Muscle of leg (tissue), 11 donors: ENCODE measurements around the gene COMMD2. TPM values are rescaled to one million over a fixed set of nuclear protein-coding genes. Genes with fewer than 3 reads are reported as not detected.

Experiments
- DNase-seq: peaks from one replicate; pipeline ENCODE4 v3.0.0; 2013
- H3K27ac ChIP-seq: one replicate; pipeline ENCODE4 v1.5.1; 2013; ENCODE audit warnings: mild to moderate bottlenecking, low read length, control low read depth
- H3K27me3 ChIP-seq: one replicate; pipeline ENCODE4 v1.6.1; 2013; ENCODE audit warnings: low read length; ENCODE audit not compliant: control insufficient read depth, insufficient read depth
- H3K36me3 ChIP-seq: one replicate; pipeline ENCODE4 v1.6.1; 2013; ENCODE audit warnings: low read length; ENCODE audit not compliant: control insufficient read depth, insufficient read depth
- H3K4me1 ChIP-seq: one replicate; pipeline ENCODE4 v1.6.1; 2013; ENCODE audit warnings: low read length; ENCODE audit not compliant: control insufficient read depth, insufficient read depth
- H3K4me3 ChIP-seq: one replicate; pipeline ENCODE4 v1.5.1; 2013; ENCODE audit warnings: low read length, control low read depth
- H3K9me3 ChIP-seq: replicated peaks from 2 replicates; pipeline ENCODE4 v1.6.1; 2013; ENCODE audit warnings: low read depth, low read length; ENCODE audit not compliant: control insufficient read depth
- WGBS: methylation state at CpG from one replicate; pipeline ENCODE4 v1.1.5; 2013; ENCODE audit warnings: missing lambda C conversion rate; ENCODE audit not compliant: insufficient coverage; 5-methylcytosine and 5-hydroxymethylcytosine counted together
- polyA plus RNA-seq, 8 donors: library from polyadenylated mRNA; unstranded; fragments of 120-200 nt; gene quantifications; one replicate each; pipeline versions ENCODE4 v1.2.1 to v1.2.3, GENCODE V29; 2013; ENCODE audit warnings: inconsistent platforms in 1 of 8, low replicate concordance in 1 of 8; ENCODE audit not compliant: insufficient read length in 8 of 8, insufficient read depth in 1 of 8
- total RNA-seq: library from RNA; stranded (reverse); fragments of 120-200 nt; gene quantifications from one replicate; pipeline ENCODE4 v1.2.4, GENCODE V29; 2013

The COMMD2 gene
- total and polyA plus RNA-seq, 9 donors = 27.3 to 40.3 (median 33.2) TPM

DNA sequence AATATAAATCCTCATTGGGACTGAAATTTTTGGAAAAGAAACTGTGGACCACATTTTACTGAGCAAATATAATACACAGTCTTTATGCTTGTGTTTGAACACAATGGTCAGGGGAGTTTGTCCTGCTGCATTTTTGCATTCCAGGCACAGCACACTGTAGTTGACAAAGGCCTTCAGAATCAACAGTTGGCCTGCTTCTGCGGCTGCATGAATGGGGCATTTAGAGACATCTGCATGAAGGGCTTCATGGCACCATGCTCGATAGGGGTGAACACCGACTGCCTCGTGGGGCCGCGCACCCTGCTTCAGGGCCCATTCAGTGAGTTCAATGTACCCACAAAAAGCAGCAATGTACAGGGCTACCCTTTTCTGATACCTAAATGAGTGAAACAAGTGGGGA, 15.4 kb upstream of the COMMD2 start:
- WGBS = 95% methylated on average over 6 of the region's 6 CpGs
- DNase-seq = no peak
- H3K27ac ChIP-seq = no peak overlapping the region
- no peaks in the 10 kb centered on the region for H3K9me3 ChIP-seq
- no peak overlapping the region for H3K4me3 ChIP-seq
- no peaks in the 10 kb centered on the region for H3K36me3 ChIP-seq
- no peaks in the 10 kb centered on the region for H3K4me1 ChIP-seq
- H3K27me3 ChIP-seq = peaks cover 4% of the 10 kb centered on the region

GRCh38 chr3:149765762-149766334, 13.6 kb upstream of the COMMD2 start:
- Histone ChIP-seq H3K36me3 (no peaks in the 10 kb centered on the region), H3K9me3 (no peaks in the 10 kb centered on the region), H3K4me1 (no peaks in the 10 kb centered on the region), H3K27me3 (peaks cover 4% of the 10 kb centered on the region), H3K27ac (no peak overlapping the region), H3K4me3 (no peak overlapping the region)
- DNase-seq = peak; percentile 44
- no CpG with 5 or more reads among the region's 2 CpGs for WGBS

GRCh38 chr3:149764302-149764701, 12.0 kb upstream of the COMMD2 start:
- Histone ChIP-seq H3K9me3 (no peaks in the 10 kb centered on the region), H3K4me3 (no peak overlapping the region), H3K36me3 (no peaks in the 10 kb centered on the region), H3K27ac (no peak overlapping the region), H3K4me1 (no peaks in the 10 kb centered on the region), H3K27me3 (peaks cover 4% of the 10 kb centered on the region)
- DNase-seq = no peak
- 40% methylated on average over 1 of the region's 1 CpG for WGBS

- H3K4me3 ChIP-seq = no peak overlapping the region
- H3K9me3 ChIP-seq = no peaks in the 10 kb centered on the region
- no peaks in the 10 kb centered on the region for H3K36me3 ChIP-seq
- WGBS = no CpG with 5 or more reads among the region's 3 CpGs
- no peak for DNase-seq
- no peaks in the 10 kb centered on the region for H3K4me1 ChIP-seq
- H3K27me3 ChIP-seq = peaks cover 4% of the 10 kb centered on the region
- H3K27ac ChIP-seq = no peak overlapping the region
These were observed 11.4 kb upstream of the COMMD2 start for GRCh38 chr3:149763565-149764195.

- DNase-seq = no peak
- peaks cover 4% of the 10 kb centered on the region for H3K36me3 ChIP-seq
- no peak overlapping the region for H3K27ac ChIP-seq
- no peak overlapping the region for H3K4me3 ChIP-seq
- no peaks in the 10 kb centered on the region for H3K27me3 ChIP-seq
- H3K4me1 ChIP-seq = peaks cover 7% of the 10 kb centered on the region
- no peaks in the 10 kb centered on the region for H3K9me3 ChIP-seq
These were observed 1.4 kb upstream of the COMMD2 start for GRCh38 chr3:149753717-149754116.

- Histone ChIP-seq H3K9me3 (no peaks in the 10 kb centered on the region), H3K27me3 (no peaks in the 10 kb centered on the region), H3K4me3 (peak overlapping the region; percentile 94), H3K27ac (peak overlapping the region; percentile 79), H3K36me3 (peaks cover 13% of the 10 kb centered on the region), H3K4me1 (peaks cover 7% of the 10 kb centered on the region)
- no peak for DNase-seq
These were observed 473 bp upstream of the COMMD2 start for GRCh38 chr3:149752788-149753136.

- Histone ChIP-seq H3K9me3 (no peaks in the 10 kb centered on the region), H3K36me3 (peaks cover 20% of the 10 kb centered on the region), H3K4me1 (peaks cover 7% of the 10 kb centered on the region), H3K4me3 (peak overlapping the region; percentile 94), H3K27me3 (no peaks in the 10 kb centered on the region), H3K27ac (no peak overlapping the region)
- no peak for DNase-seq
- no CpG with 5 or more reads among the region's 4 CpGs for WGBS
These were observed 738 bp downstream of the COMMD2 start for GRCh38 chr3:149751551-149751950.

DNA sequence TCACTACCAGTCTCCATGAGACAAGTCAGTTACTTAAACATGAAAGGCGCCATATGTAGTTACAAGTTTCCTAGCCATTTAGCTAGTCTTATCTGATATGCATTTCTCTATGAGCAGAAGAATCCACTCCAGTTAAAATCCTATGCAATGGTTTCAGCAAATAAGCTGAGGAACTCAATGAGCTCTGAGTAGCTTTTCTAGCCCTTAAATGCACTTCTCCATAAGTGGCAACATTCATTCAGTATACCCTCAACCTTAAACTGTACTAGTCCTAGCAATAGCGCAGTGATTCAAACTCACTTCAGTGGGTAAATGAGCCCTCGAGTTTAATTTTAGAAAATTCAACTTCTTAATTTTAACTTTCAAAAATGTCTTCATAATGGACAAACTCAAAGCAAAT, 7.7 kb downstream of the COMMD2 start:
- Histone ChIP-seq H3K27ac (no peak overlapping the region), H3K4me1 (no peaks in the 10 kb centered on the region), H3K27me3 (no peaks in the 10 kb centered on the region), H3K4me3 (no peak overlapping the region), H3K36me3 (peaks cover 41% of the 10 kb centered on the region), H3K9me3 (no peaks in the 10 kb centered on the region)
- DNase-seq = no peak
- WGBS = 100% methylated on average over 3 of the region's 3 CpGs

DNA sequence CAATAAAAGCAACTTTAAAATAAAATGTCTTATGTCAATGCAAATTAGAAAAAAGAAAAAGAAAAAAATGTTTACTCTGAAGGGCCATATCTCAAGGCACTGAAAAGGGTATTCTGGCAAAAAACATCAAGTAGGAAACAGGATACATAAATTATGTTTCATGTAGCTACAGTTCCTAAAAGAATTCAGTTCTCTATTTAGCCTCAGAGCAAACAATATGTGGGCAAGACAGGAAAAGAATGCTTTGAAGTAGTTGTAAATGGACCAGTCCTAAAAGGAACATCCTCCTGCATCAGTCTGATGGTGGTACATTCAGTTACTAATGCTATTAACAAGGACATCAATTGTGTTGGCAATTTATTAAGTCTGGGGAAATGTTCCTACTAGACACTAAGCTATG, 8.1 kb downstream of the COMMD2 start:
- H3K9me3 ChIP-seq = no peaks in the 10 kb centered on the region
- no peak for DNase-seq
- H3K27ac ChIP-seq = no peak overlapping the region
- H3K4me1 ChIP-seq = no peaks in the 10 kb centered on the region
- H3K27me3 ChIP-seq = no peaks in the 10 kb centered on the region
- H3K4me3 ChIP-seq = no peak overlapping the region
- peaks cover 43% of the 10 kb centered on the region for H3K36me3 ChIP-seq

DNA sequence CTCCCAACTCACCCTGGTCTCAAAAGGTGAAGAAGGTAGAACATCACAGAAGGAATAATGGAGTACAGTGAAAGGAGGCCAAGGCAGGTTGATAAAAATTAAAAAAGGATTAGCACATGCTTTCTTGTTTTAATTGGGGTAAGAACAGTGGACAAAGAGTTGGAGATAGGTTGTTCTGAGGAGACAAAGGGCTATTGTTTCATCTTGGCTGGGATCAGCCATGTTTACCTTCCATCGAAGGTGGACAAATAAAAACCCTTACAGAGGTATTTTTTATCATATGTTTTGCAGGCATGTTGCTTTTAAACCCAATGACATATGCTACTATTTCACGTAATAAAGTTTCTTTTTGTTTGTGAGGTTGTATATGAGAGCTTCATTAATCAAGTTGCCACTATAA, 12.9 kb downstream of the COMMD2 start:
- WGBS = no CpG with 5 or more reads among the region's 2 CpGs
- no peak for DNase-seq
- no peak overlapping the region for H3K27ac ChIP-seq
- H3K9me3 ChIP-seq = no peaks in the 10 kb centered on the region
- no peaks in the 10 kb centered on the region for H3K27me3 ChIP-seq
- H3K36me3 ChIP-seq = peaks cover 13% of the 10 kb centered on the region
- H3K4me3 ChIP-seq = no peak overlapping the region
- H3K4me1 ChIP-seq = no peaks in the 10 kb centered on the region

GRCh38 chr3:149738876-149739275, 13.4 kb downstream of the COMMD2 start:
- Histone ChIP-seq H3K4me3 (no peak overlapping the region), H3K27ac (no peak overlapping the region), H3K27me3 (no peaks in the 10 kb centered on the region), H3K4me1 (no peaks in the 10 kb centered on the region), H3K9me3 (no peaks in the 10 kb centered on the region), H3K36me3 (peaks cover 13% of the 10 kb centered on the region)
- no CpG with 5 or more reads among the region's 2 CpGs for WGBS
- DNase-seq = no peak
